GM23338 (cell line): ENCODE data around the gene TSPAN32.

ENCODE experiments used
- CREB1 ChIP-seq: fragments of 250-450 bp; sonication (Bioruptor Pico); IDR thresholded peaks from 2 replicates; pipeline ENCODE4 v1.5.0; 2020; ENCODE audit warnings: low read depth, mild to moderate bottlenecking, moderate library complexity
- EZH2 ChIP-seq: fragments of 200-600 bp; sonication (generic); IDR thresholded peaks from one replicate; pipeline ENCODE4 v1.8.0; 2017; ENCODE audit warnings: antibody characterized with exemption, mild to moderate bottlenecking, low read depth; ENCODE audit not compliant: unreplicated experiment
- EZH2phosphoT487 ChIP-seq: fragments of 200-600 bp; sonication (generic); IDR thresholded peaks from one replicate; pipeline ENCODE4 v1.8.1; 2018; ENCODE audit warnings: antibody characterized with exemption; ENCODE audit not compliant: unreplicated experiment
- JUNB ChIP-seq: IDR thresholded peaks from one replicate; pipeline ENCODE4 v1.6.1; 2016; ENCODE audit warnings: antibody characterized with exemption; ENCODE audit not compliant: unreplicated experiment
- POLR2AphosphoS5 ChIP-seq: IDR thresholded peaks from 2 replicates; pipeline ENCODE4 v1.6.1; 2016; ENCODE audit warnings: antibody characterized with exemption, low read depth
- ZNF331 ChIP-seq: fragments of 250-450 bp; sonication (Bioruptor Pico); IDR thresholded peaks from 2 replicates; pipeline ENCODE4 v1.5.0; 2020; ENCODE audit warnings: low read depth, mild to moderate bottlenecking, moderate library complexity
- TF ChIP-seq, protein P1 (sequence below), 2 experiments: fragments of 200-600 bp in 1 of 2; sonication (generic) in 1 of 2; conservative IDR thresholded peaks; 2 replicates each; pipeline versions ENCODE4 v1.5.1 to v1.6.1; 2016 to 2017; ENCODE audit warnings: antibody characterized with exemption in 2 of 2, low read depth in 2 of 2, mild to moderate bottlenecking in 2 of 2, moderate library complexity in 1 of 2
- TF ChIP-seq, protein P2 (sequence below): IDR thresholded peaks from one replicate; pipeline ENCODE4 v1.6.1; 2018; ENCODE audit warnings: antibody characterized with exemption; ENCODE audit not compliant: unreplicated experiment

DNA sequence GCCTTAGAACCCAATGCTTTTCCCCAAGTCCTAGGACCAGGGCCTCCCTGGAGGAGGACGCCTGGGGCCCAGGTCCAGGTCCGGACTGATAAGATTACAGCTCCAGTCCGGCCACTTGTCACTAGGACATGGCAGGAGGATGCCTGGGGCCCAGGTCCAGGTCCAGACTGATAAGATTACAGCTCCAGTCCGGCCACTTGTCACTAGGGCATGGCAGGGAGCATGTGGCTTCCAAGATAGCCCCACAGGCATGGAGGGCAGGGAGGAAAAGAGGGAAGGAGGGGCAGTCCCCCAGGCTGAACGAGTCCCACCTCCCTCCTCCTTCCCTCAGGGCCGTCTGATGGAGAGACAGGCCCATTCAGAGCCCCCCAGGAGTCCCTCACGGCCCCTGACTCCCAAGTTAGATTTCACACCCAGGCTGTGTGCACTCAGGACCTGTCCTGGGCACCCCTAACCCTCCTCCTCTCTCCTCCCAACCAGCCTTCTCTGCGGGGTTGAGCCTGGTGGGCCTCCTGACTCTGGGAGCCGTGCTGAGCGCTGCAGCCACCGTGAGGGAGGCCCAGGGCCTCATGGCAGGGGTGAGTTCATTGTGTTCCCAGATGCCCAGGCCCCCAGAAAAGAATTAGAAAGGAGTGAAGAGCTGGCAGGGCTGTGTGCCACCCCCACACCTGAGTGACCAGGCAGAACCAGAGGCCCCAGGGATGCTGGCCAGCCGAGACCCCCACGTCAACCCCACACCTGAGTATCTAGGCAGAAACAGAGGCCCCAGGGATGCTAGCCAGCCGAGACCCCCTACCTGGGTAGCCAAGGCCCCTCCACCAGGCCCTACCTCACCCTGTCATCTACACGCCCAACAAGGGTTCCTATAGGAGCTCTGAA, 2.1 kb downstream of the TSPAN32 start:
- TF ChIP-seq POLR2AphosphoS5: no peak
- TF ChIP-seq CREB1 (CRISPR knock-in tag): no peak
- TF ChIP-seq, protein P1, sequence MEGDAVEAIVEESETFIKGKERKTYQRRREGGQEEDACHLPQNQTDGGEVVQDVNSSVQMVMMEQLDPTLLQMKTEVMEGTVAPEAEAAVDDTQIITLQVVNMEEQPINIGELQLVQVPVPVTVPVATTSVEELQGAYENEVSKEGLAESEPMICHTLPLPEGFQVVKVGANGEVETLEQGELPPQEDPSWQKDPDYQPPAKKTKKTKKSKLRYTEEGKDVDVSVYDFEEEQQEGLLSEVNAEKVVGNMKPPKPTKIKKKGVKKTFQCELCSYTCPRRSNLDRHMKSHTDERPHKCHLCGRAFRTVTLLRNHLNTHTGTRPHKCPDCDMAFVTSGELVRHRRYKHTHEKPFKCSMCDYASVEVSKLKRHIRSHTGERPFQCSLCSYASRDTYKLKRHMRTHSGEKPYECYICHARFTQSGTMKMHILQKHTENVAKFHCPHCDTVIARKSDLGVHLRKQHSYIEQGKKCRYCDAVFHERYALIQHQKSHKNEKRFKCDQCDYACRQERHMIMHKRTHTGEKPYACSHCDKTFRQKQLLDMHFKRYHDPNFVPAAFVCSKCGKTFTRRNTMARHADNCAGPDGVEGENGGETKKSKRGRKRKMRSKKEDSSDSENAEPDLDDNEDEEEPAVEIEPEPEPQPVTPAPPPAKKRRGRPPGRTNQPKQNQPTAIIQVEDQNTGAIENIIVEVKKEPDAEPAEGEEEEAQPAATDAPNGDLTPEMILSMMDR (conservative IDR thresholded peaks at IDR 0.05; ENCODE audit: low read depth in 2 of 2): no peak
- no peak for TF ChIP-seq ZNF331 (CRISPR knock-in tag)
- TF ChIP-seq JUNB: no peak
- no peak for TF ChIP-seq EZH2
- TF ChIP-seq, protein P2, sequence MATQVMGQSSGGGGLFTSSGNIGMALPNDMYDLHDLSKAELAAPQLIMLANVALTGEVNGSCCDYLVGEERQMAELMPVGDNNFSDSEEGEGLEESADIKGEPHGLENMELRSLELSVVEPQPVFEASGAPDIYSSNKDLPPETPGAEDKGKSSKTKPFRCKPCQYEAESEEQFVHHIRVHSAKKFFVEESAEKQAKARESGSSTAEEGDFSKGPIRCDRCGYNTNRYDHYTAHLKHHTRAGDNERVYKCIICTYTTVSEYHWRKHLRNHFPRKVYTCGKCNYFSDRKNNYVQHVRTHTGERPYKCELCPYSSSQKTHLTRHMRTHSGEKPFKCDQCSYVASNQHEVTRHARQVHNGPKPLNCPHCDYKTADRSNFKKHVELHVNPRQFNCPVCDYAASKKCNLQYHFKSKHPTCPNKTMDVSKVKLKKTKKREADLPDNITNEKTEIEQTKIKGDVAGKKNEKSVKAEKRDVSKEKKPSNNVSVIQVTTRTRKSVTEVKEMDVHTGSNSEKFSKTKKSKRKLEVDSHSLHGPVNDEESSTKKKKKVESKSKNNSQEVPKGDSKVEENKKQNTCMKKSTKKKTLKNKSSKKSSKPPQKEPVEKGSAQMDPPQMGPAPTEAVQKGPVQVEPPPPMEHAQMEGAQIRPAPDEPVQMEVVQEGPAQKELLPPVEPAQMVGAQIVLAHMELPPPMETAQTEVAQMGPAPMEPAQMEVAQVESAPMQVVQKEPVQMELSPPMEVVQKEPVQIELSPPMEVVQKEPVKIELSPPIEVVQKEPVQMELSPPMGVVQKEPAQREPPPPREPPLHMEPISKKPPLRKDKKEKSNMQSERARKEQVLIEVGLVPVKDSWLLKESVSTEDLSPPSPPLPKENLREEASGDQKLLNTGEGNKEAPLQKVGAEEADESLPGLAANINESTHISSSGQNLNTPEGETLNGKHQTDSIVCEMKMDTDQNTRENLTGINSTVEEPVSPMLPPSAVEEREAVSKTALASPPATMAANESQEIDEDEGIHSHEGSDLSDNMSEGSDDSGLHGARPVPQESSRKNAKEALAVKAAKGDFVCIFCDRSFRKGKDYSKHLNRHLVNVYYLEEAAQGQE: no peak
- TF ChIP-seq EZH2phosphoT487: no peak
